Karpas-422 (cell line): Measurements from ENCODE around the gene HDX. TPM values are rescaled to one million over a fixed set of nuclear protein-coding genes. Genes with fewer than 3 reads are reported as not detected.
"Not testable (repeated sequence)": the region's sequence is repeated elsewhere in the genome, so short reads cannot be mapped to it uniquely, and the experiment has no call there.

Experiments used
- DNase-seq: peaks from one replicate; pipeline ENCODE4 v3.0.0-alpha.2; 2015
- H2AFZ ChIP-seq: fragments of 200-600 bp; sonication (generic); 2 replicates; pipeline ENCODE4 v1.6.1; 2014; ENCODE audit warnings: antibody characterized with exemption, low read length, mixed read lengths
- H3K27ac ChIP-seq: fragments of 200-600 bp; sonication (generic); 2 replicates; pipeline ENCODE4 v1.5.1; 2014; ENCODE audit warnings: mild to moderate bottlenecking, low read length, moderate library complexity
- H3K27me3 ChIP-seq: fragments of 200-600 bp; sonication (generic); 2 replicates; pipeline ENCODE4 v1.6.1; 2014; ENCODE audit warnings: low read length, mixed read lengths
- H3K36me3 ChIP-seq: fragments of 200-600 bp; sonication (generic); 2 replicates; pipeline ENCODE4 v1.6.1; 2014; ENCODE audit warnings: low read length, mixed read lengths; ENCODE audit not compliant: insufficient read depth
- H3K4me1 ChIP-seq: fragments of 200-600 bp; sonication (generic); 2 replicates; pipeline ENCODE4 v1.6.1; 2014; ENCODE audit warnings: mild to moderate bottlenecking, low read length, mixed read lengths
- H3K4me2 ChIP-seq: fragments of 200-600 bp; sonication (generic); 2 replicates; pipeline ENCODE4 v1.6.1; 2014; ENCODE audit warnings: low read length, low read depth, mild to moderate bottlenecking; ENCODE audit not compliant: poor library complexity, severe bottlenecking
- H3K4me3 ChIP-seq: fragments of 200-600 bp; sonication (generic); 2 replicates; pipeline ENCODE4 v1.5.1; 2014; ENCODE audit warnings: mild to moderate bottlenecking, antibody characterized with exemption, low read length, mixed read lengths
- H3K79me2 ChIP-seq: fragments of 200-600 bp; sonication (generic); 2 replicates; pipeline ENCODE4 v1.6.1; 2014; ENCODE audit warnings: mild to moderate bottlenecking, low read length, mixed read lengths
- H3K9ac ChIP-seq: fragments of 200-600 bp; sonication (generic); 2 replicates; pipeline ENCODE4 v1.6.0; 2014; ENCODE audit warnings: low read length
- H3K9me2 ChIP-seq: fragments of 200-600 bp; sonication (generic), shearing (Covaris generic); replicated peaks from 2 replicates; pipeline ENCODE4 v1.6.0; 2014; ENCODE audit warnings: mild to moderate bottlenecking, low read length, moderate library complexity; ENCODE audit not compliant: insufficient read depth
- H3K9me3 ChIP-seq: fragments of 300-700, 200-600 bp; sonication (generic); 2 replicates; pipeline ENCODE4 v1.6.1; 2014; ENCODE audit warnings: low read length, mixed read lengths
- H4K20me1 ChIP-seq: fragments of 200-600 bp; sonication (generic); 2 replicates; pipeline ENCODE4 v1.6.1; 2014; ENCODE audit warnings: mild to moderate bottlenecking, antibody characterized with exemption, low read length, low read depth; ENCODE audit not compliant: insufficient read depth
- small RNA-seq: library from RNA; depleted of rRNA; stranded (forward); fragments of <200 nt; gene quantifications from one replicate; pipeline ENCODE3, GENCODE V24; 2014
- total RNA-seq: library from RNA; depleted of rRNA; stranded (reverse); fragments of >200 nt; shearing (Covaris generic); gene quantifications from 2 replicates; pipeline ENCODE4 v1.2.3, GENCODE V29; 2014; ENCODE audit warnings: low replicate concordance

The HDX gene
- total RNA-seq, 1 experiment from 2014 or later: 12.2 TPM

DNA sequence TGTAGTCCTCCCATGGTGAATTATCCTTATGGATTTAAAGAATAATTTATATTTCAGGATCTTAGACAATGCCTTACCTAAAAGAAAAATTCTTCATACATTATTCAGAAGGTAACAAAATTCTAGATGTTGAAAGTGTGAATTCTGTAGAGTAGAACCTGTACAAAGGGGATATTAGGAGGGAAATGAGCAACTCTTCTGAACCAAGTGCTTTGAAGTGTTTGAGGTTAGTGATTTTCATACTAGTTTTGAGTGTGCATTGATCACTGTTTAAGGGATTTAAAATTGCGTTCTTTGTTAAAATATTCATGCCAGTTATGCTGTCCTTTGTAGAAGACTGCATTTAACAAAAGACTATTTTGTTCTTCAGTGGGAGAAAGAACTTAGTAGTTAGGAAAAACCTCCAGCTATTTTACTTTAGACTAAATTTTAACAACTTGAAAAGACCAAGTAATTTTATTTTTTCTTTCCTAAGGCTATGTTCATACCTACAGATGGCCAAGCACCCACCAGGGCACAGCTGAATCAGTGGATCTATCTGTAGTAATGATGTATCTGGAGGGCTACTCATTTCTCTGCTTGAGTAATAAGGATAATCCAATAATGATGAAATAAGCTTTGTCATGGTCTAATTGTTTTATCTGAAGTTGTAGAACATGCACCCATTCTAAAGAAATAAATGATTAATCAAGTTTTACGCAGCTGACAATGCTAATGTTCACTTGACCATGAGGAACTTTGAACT, 180.0 kb downstream of the HDX start:
- Histone ChIP-seq H3K4me2 (no peak overlapping the region), H3K36me3 (no peaks in the 10 kb centered on the region), H2AFZ (no peak overlapping the region), H3K4me1 (peaks cover 10% of the 10 kb centered on the region), H3K9ac (no peak overlapping the region), H4K20me1 (no peaks in the 10 kb centered on the region), H3K79me2 (no peaks in the 10 kb centered on the region), H3K4me3 (no peak overlapping the region), H3K27ac (no peak overlapping the region), H3K9me2 (no peaks in the 10 kb centered on the region), H3K27me3 (no peaks in the 10 kb centered on the region), H3K9me3 (no peaks in the 10 kb centered on the region)
- no peak for DNase-seq

DNA sequence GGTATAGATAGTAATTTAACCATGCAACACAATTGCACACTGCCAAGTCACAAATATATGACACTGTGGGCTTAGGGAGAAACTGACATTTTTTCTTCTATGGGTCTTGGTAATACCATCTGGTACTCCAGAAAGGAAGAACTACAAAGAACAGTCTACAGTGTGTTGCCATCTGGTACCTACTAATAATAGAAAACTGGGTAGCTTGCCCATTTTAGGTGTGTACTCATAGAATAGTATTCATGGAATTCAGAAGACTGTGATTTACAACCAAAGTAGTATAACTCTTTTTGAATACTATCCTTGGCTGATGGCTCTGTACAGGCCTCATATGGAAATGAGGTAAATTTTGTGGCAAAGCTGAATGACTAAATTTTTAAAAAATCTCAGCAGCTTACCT, 181.6 kb downstream of the HDX start:
- Histone ChIP-seq H3K36me3 (no peaks in the 10 kb centered on the region), H4K20me1 (no peaks in the 10 kb centered on the region), H3K27me3 (no peaks in the 10 kb centered on the region), H3K4me2 (no peak overlapping the region), H3K9me3 (peaks cover 4% of the 10 kb centered on the region), H3K9ac (no peak overlapping the region), H3K4me1 (peaks cover 10% of the 10 kb centered on the region), H3K4me3 (no peak overlapping the region), H2AFZ (no peak overlapping the region), H3K79me2 (no peaks in the 10 kb centered on the region), H3K9me2 (no peaks in the 10 kb centered on the region), H3K27ac (no peak overlapping the region)
- no peak for DNase-seq

DNA sequence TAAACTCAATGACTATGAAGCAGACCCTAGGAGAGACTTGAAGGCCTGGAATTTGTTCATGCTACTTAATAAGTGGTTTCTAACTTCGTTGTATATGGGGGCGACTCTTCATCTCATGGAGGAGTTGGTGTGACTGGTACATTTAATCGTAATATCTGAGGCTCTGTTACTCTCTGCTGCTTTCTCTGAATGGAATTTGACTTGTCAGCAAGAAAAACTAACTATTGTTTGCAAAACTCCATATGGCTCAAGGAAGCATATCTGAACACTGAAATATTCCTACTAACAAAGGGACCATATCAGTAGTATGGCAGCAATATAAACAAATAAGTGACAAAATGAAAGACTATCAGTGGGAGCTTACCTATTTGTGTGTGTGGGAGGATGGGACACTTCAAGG, 182.2 kb downstream of the HDX start:
- peaks cover 5% of the 10 kb centered on the region for H3K9me3 ChIP-seq
- H3K4me2 ChIP-seq: no peak overlapping the region
- H3K27me3 ChIP-seq: no peaks in the 10 kb centered on the region
- no peak for DNase-seq
- peaks cover 10% of the 10 kb centered on the region for H3K4me1 ChIP-seq
- H3K27ac ChIP-seq: no peak overlapping the region
- H3K79me2 ChIP-seq: no peaks in the 10 kb centered on the region
- no peak overlapping the region for H2AFZ ChIP-seq
- no peak overlapping the region for H3K4me3 ChIP-seq
- no peaks in the 10 kb centered on the region for H4K20me1 ChIP-seq
- H3K9me2 ChIP-seq: no peaks in the 10 kb centered on the region
- H3K9ac ChIP-seq: no peak overlapping the region
- no peaks in the 10 kb centered on the region for H3K36me3 ChIP-seq

DNA sequence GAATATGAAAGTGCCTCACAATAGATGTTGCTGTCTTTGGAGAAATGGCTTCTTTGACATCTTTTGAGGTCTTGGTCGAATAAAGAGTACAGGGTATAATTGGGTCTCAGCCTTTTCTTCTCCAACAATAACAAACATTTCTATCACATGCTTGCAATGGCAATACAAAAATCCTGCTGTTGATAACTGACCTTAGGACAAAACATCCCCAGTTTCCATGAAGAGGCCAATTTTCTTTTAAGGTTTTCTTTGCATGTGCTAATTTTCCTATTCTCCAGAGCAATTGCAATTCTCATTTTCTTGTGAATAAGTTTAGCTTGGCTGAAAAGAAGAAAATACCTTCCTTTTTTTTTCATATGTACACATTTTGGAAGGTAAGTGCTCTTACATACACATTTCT, 183.6 kb downstream of the HDX start:
- no peaks in the 10 kb centered on the region for H3K9me2 ChIP-seq
- H3K4me2 ChIP-seq: no peak overlapping the region
- H2AFZ ChIP-seq: no peak overlapping the region
- H3K27me3 ChIP-seq: no peaks in the 10 kb centered on the region
- DNase-seq: no peak
- H3K36me3 ChIP-seq: no peaks in the 10 kb centered on the region
- H3K9me3 ChIP-seq: peaks cover 5% of the 10 kb centered on the region
- no peak overlapping the region for H3K27ac ChIP-seq
- no peak overlapping the region for H3K4me3 ChIP-seq
- no peak overlapping the region for H3K9ac ChIP-seq
- no peaks in the 10 kb centered on the region for H4K20me1 ChIP-seq
- no peaks in the 10 kb centered on the region for H3K79me2 ChIP-seq
- peaks cover 10% of the 10 kb centered on the region for H3K4me1 ChIP-seq

DNA sequence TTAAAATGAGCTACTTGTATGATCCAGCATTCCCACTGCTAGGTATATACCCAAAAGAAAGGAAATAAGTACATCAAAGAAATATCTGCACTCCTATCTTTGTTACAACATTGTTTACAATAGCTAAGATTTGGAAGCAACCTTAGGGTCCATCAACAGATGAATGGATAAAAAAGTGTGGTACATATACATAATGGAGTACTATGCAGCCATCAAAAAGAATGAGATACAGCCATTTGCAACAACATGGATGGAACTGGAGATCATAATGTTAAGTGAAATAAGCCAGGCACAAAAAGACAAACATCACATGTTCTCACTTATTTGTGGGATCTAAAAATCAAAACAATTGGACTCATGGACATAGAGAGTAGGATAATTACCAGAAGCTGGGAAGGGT, 186.3 kb downstream of the HDX start:
- not testable (repeated sequence) for H3K4me1 ChIP-seq, H3K4me3 ChIP-seq, H3K27me3 ChIP-seq, H3K9me3 ChIP-seq, H3K79me2 ChIP-seq, H3K9me2 ChIP-seq, H3K4me2 ChIP-seq, DNase-seq, H3K36me3 ChIP-seq, H2AFZ ChIP-seq, H3K9ac ChIP-seq, H4K20me1 ChIP-seq, H3K27ac ChIP-seq

Small RNAs within 50 kb of the gene (small RNA-seq; reads per million reads assigned to genes)
- not detected for gene AL450471.1
